OCI-LY7 (cell line): ENCODE measurements around the gene MAPK4. TPM values are rescaled to one million over a fixed set of nuclear protein-coding genes. Genes with fewer than 3 reads are reported as not detected.
"Not testable (repeated sequence)": the region's sequence is repeated elsewhere in the genome, so short reads cannot be mapped to it uniquely, and the experiment has no call there.

Experiments used
- BruUV-seq: library from RNA; stranded (reverse); fragments of 400-500 nt; replicated peaks from 2 replicates; lab custom pipeline; 2021; lab: Mats Ljungman, UMichigan
- CTCF ChIA-PET: fragments of 300-600 bp; sonication (Branson Sonifier 250); formaldehyde crosslinking; loops from one replicate; lab custom pipeline; 2022; ENCODE audit warnings: antibody characterized with exemption; ENCODE audit not compliant: unreplicated experiment; lab: Charles Lee
- POLR2A ChIA-PET: fragments of 300-600 bp; sonication (Branson Sonifier 250); formaldehyde crosslinking; loops from one replicate; lab custom pipeline; 2022; ENCODE audit warnings: antibody characterized with exemption; lab: Charles Lee
- DNase-seq: peaks from one replicate; pipeline ENCODE4 v3.0.0-alpha.2; 2015; ENCODE audit warnings: low spot score
- H2AFZ ChIP-seq: fragments of 200-600 bp; sonication (generic), shearing (Covaris generic); 2 replicates; pipeline ENCODE4 v1.6.1; 2014; ENCODE audit warnings: mild to moderate bottlenecking, antibody characterized with exemption, low read length, moderate library complexity
- H3K27ac ChIP-seq: fragments of 200-600 bp; sonication (generic); 2 replicates; pipeline ENCODE4 v1.5.1; 2014; ENCODE audit warnings: mixed run types, low read depth, mild to moderate bottlenecking, moderate library complexity, low read length, inconsistent platforms; ENCODE audit not compliant: poor library complexity, severe bottlenecking
- H3K36me3 ChIP-seq: fragments of 200-600 bp; sonication (generic); 2 replicates; pipeline ENCODE4 v1.6.1; 2014; ENCODE audit warnings: mild to moderate bottlenecking, antibody characterized with exemption, low read length, moderate library complexity, mixed read lengths; ENCODE audit not compliant: insufficient read depth
- H3K4me1 ChIP-seq: fragments of 200-600 bp; sonication (generic); 2 replicates; pipeline ENCODE4 v1.5.1; 2014; ENCODE audit warnings: mild to moderate bottlenecking, low read length; ENCODE audit not compliant: insufficient read depth, poor library complexity, severe bottlenecking
- H3K4me2 ChIP-seq: fragments of 200-600 bp; sonication (generic); 2 replicates; pipeline ENCODE4 v1.6.1; 2014; ENCODE audit warnings: mild to moderate bottlenecking, low read length
- H3K4me3 ChIP-seq: fragments of 200-600 bp; sonication (generic); 2 replicates; pipeline ENCODE4 v1.5.1; 2014; ENCODE audit warnings: mild to moderate bottlenecking, low read depth, low read length; ENCODE audit not compliant: poor library complexity, severe bottlenecking
- H3K79me2 ChIP-seq: fragments of 200-600 bp; sonication (generic); 2 replicates; pipeline ENCODE4 v1.6.1; 2016; ENCODE audit warnings: low read depth, mild to moderate bottlenecking, low read length, moderate library complexity, mixed read lengths; ENCODE audit not compliant: insufficient read depth
- H3K9me2 ChIP-seq: fragments of 200-600 bp; sonication (generic); 2 replicates; pipeline ENCODE4 v1.6.1; 2016; ENCODE audit warnings: mild to moderate bottlenecking, low read length, mixed read lengths; ENCODE audit not compliant: insufficient read depth
- H3K9me3 ChIP-seq: fragments of 200-600 bp; sonication (generic); 2 replicates; pipeline ENCODE4 v1.6.1; 2014; ENCODE audit warnings: mild to moderate bottlenecking, mixed run types, low read length, mixed read lengths
- H4K20me1 ChIP-seq: fragments of 200-600 bp; sonication (generic); 2 replicates; pipeline ENCODE4 v1.6.1; 2014; ENCODE audit warnings: mild to moderate bottlenecking, antibody characterized with exemption, low read length, moderate library complexity, mixed read lengths; ENCODE audit not compliant: insufficient read depth
- EZH2phosphoT487 ChIP-seq: fragments of 200-600 bp; sonication (generic); IDR thresholded peaks from 2 replicates; pipeline ENCODE4 v1.6.1; 2018; ENCODE audit warnings: low read depth, borderline replicate concordance, mild to moderate bottlenecking, mixed run types, antibody characterized with exemption, low read length, moderate library complexity, mixed read lengths
- intact Hi-C: fragments of 100-400 bp; cut with micrococcal nuclease; formaldehyde crosslinking; loops from one replicate; pipeline ENCODE4 v1.10.0; 2022; ENCODE audit not compliant: unreplicated experiment
- total RNA-seq, 2 experiments: library from RNA; depleted of rRNA in 1 of 2; stranded (reverse); fragments of >200 nt in 1 of 2; shearing (Covaris generic) in 1 of 2; gene quantifications; 2 replicates each; pipeline ENCODE4 v1.2.3, GENCODE V29; 2014 to 2022
- TF ChIP-seq, protein P1 (sequence below): fragments of 200-600 bp; sonication (generic); conservative IDR thresholded peaks from 2 replicates; pipeline ENCODE4 v1.5.1; 2014; ENCODE audit warnings: mild to moderate bottlenecking, antibody characterized with exemption, low read length, moderate library complexity, mixed read lengths

Gene MAPK4
- total RNA-seq, 2 experiments from 2014 or later, result not detected

DNA sequence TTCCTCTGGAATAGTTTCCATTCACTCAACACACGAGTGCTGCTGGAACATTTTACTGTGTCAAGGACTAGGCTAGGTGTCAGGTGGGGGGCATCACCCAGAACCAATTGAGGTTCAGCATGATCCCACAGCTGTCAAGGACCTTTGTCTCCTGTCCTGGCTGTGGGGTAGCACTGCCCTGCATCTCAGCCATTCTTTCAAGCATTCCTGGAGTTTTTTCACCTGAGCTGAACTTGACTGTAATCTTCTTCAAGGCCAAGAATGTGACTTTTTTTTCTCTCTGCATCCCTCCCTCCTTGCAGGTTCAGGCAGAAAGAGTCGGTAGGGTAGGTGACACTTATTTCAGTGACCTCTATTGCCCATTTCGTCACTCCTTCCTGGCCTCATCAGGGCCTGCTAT, 3.5 kb downstream of the MAPK4 start:
- H3K4me2 ChIP-seq, result no peak overlapping the region
- no peaks in the 10 kb centered on the region for H4K20me1 ChIP-seq
- no peak overlapping the region for H3K27ac ChIP-seq
- intact Hi-C loops, result no loop called here
- H3K9me3 ChIP-seq, result no peaks in the 10 kb centered on the region
- no peak overlapping the region for H2AFZ ChIP-seq
- no peaks in the 10 kb centered on the region for H3K9me2 ChIP-seq
- H3K4me1 ChIP-seq, result no peaks in the 10 kb centered on the region
- CTCF ChIA-PET, result no interaction called here
- TF ChIP-seq EZH2phosphoT487, result no peak
- TF ChIP-seq, protein P1, sequence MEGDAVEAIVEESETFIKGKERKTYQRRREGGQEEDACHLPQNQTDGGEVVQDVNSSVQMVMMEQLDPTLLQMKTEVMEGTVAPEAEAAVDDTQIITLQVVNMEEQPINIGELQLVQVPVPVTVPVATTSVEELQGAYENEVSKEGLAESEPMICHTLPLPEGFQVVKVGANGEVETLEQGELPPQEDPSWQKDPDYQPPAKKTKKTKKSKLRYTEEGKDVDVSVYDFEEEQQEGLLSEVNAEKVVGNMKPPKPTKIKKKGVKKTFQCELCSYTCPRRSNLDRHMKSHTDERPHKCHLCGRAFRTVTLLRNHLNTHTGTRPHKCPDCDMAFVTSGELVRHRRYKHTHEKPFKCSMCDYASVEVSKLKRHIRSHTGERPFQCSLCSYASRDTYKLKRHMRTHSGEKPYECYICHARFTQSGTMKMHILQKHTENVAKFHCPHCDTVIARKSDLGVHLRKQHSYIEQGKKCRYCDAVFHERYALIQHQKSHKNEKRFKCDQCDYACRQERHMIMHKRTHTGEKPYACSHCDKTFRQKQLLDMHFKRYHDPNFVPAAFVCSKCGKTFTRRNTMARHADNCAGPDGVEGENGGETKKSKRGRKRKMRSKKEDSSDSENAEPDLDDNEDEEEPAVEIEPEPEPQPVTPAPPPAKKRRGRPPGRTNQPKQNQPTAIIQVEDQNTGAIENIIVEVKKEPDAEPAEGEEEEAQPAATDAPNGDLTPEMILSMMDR, result no peak
- H3K36me3 ChIP-seq, result no peaks in the 10 kb centered on the region
- BruUV-seq, result no TSS peak
- H3K79me2 ChIP-seq, result no peaks in the 10 kb centered on the region
- H3K4me3 ChIP-seq, result no peak overlapping the region
- POLR2A ChIA-PET, result no interaction called here
- DNase-seq, result no peak

GRCh38 chr18:50569930-50570329, 10.0 kb downstream of the MAPK4 start:
- H3K27ac ChIP-seq, result no peak overlapping the region
- no peak overlapping the region for H3K4me3 ChIP-seq
- intact Hi-C loops, result no loop called here
- POLR2A ChIA-PET, result no interaction called here
- H2AFZ ChIP-seq, result no peak overlapping the region
- H3K4me2 ChIP-seq, result no peak overlapping the region
- no peak for DNase-seq
- TF ChIP-seq, protein P1, result no peak
- no peak for TF ChIP-seq EZH2phosphoT487
- no peaks in the 10 kb centered on the region for H4K20me1 ChIP-seq
- no peaks in the 10 kb centered on the region for H3K9me2 ChIP-seq
- no peaks in the 10 kb centered on the region for H3K4me1 ChIP-seq
- H3K36me3 ChIP-seq, result no peaks in the 10 kb centered on the region
- no peaks in the 10 kb centered on the region for H3K79me2 ChIP-seq
- CTCF ChIA-PET, result no interaction called here
- BruUV-seq, result no TSS peak
- H3K9me3 ChIP-seq, result no peaks in the 10 kb centered on the region

DNA sequence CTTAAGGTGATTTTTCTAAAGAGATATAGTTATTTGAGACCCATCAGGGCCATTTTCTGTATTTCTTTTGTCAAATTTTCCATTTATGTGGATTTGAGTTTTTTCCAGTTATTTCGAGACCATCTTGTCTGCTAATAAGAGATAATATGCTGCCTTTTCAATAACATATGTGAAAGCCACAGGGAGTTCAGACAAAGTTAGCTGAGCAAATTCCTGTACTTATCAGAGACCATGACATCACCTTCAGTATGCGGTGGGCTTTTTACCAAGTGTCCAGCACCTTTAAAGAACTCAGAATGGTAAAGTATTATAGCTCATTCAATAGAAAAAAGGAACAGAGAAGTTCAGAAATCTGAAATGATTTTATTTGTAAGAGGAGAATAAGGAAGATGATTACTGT, 11.7 kb downstream of the MAPK4 start:
- Histone ChIP-seq H3K27ac (no peak overlapping the region), H2AFZ (no peak overlapping the region), H4K20me1 (no peaks in the 10 kb centered on the region), H3K9me2 (no peaks in the 10 kb centered on the region), H3K4me2 (no peak overlapping the region), H3K9me3 (no peaks in the 10 kb centered on the region), H3K79me2 (no peaks in the 10 kb centered on the region), H3K4me1 (no peaks in the 10 kb centered on the region), H3K4me3 (no peak overlapping the region), H3K36me3 (no peaks in the 10 kb centered on the region)
- CTCF ChIA-PET, result no interaction called here
- BruUV-seq, result no TSS peak
- no peak for DNase-seq
- POLR2A ChIA-PET, result no interaction called here
- intact Hi-C loops, result no loop called here
- TF ChIP-seq, protein P1, result no peak
- no peak for TF ChIP-seq EZH2phosphoT487

DNA sequence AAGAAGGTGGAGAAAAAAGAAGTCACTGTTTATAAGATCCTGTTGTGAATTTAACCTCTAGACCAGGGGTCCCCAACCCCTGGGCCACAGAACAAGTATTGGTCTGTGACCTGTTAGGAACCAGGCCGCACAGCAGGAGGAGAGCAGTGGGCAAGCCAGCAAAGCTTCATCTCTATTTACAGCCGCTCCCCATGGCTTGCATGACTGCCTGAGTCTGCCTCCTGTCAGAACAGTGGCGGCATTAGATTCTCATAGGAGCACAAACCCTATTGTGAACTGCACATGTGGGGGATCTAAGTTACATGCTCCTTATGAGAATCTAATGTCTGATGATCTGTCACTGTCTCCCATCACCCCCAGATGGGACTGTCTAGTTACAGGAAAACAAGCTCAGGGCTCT, 13.3 kb downstream of the MAPK4 start:
- DNase-seq, H3K9me3 ChIP-seq, H3K4me1 ChIP-seq, H2AFZ ChIP-seq, H3K36me3 ChIP-seq, BruUV-seq, H3K4me2 ChIP-seq, H3K79me2 ChIP-seq, H3K9me2 ChIP-seq, H3K4me3 ChIP-seq, CTCF ChIA-PET, POLR2A ChIA-PET, H3K27ac ChIP-seq, H4K20me1 ChIP-seq, intact Hi-C loops: not testable (repeated sequence)
